GOT3 (cell line): ENCODE data around the gene WDR46.

ENCODE experiments used
- DNase-seq: peaks from one replicate; lab custom pipeline; 2025; ENCODE audit warnings: mixed read lengths; lab: John Stamatoyannopoulos, UW

The WDR46 gene, protein sequence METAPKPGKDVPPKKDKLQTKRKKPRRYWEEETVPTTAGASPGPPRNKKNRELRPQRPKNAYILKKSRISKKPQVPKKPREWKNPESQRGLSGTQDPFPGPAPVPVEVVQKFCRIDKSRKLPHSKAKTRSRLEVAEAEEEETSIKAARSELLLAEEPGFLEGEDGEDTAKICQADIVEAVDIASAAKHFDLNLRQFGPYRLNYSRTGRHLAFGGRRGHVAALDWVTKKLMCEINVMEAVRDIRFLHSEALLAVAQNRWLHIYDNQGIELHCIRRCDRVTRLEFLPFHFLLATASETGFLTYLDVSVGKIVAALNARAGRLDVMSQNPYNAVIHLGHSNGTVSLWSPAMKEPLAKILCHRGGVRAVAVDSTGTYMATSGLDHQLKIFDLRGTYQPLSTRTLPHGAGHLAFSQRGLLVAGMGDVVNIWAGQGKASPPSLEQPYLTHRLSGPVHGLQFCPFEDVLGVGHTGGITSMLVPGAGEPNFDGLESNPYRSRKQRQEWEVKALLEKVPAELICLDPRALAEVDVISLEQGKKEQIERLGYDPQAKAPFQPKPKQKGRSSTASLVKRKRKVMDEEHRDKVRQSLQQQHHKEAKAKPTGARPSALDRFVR

DNA sequence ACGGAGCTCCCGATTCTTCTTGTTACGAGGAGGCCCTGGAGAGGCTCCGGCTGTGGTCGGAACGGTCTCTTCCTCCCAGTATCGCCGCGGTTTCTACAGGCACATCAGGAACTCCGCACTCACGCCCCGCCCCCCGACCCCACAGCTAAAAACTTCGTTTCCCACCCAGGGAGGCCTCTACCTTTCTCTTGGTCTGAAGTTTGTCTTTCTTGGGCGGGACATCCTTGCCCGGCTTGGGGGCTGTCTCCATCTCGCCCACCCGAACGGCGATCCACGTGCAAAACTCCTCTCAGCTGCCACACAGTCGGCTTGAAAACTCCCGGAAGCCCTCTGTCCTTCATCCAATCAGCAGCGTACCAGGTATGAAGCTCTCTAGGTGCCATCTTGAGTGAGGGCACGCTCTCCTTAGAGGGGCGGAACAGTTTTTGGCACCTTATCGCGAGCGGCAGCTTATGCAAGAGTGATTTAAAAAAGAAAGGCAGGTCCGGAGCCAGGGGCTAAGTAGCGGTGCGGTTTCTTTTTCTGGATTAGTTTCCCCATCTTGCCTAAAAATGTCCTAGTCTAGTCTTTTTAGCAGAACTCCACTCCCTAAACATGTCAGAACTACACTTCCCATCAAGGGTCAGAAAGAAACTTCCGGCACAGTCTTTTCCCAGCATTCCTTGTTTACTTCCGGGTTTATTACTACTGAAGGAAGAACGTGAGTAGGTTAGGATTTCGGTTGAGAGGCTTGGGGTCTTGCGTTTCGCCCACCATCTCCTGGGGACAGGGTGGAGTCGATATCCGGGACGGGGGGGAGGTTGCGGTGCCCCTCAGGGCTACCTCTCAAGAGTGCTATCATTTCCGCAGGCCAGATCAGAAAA, at the start of gene WDR46, which contains the start of gene PFDN6:
WDR46 (minus strand) TSS at position 319 of the 863 bp plus-strand sequence; CDS start at position 250, 69 bp downstream.
PFDN6 (plus strand) TSS at position 681 of the 863 bp plus-strand sequence. CDS start 256 bp downstream, outside the sequence.
- DNase-seq: peak; percentile 46

DNA sequence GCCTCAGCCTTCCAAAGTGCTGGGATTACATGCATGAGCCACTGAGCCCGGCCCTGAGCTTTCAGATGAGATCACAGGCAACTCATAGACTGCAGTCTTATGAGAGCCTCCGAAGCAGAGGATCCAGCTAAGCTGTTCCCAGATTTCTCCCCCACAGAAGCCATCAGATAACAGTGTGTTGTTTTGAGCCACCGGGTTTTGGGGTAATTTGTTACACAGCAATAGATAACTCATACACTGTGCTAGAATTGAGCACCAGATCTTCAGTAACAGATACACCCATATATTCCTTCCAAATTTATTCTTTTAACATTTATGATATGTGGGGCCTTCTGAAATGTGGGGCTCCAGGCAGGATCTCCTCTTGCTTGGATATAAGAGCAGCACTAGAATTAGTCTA, 47.5 kb upstream of the WDR46 start:
- DNase-seq: no peak

- no peak for DNase-seq
Observed at GRCh38 chr6:33335916-33336315, 46.9 kb upstream of the WDR46 start.

GRCh38 chr6:33333666-33334065, 44.6 kb upstream of the WDR46 start:
- no peak for DNase-seq

GRCh38 chr6:33330736-33331135, 41.7 kb upstream of the WDR46 start:
- no peak for DNase-seq

GRCh38 chr6:33329058-33329457, 40.0 kb upstream of the WDR46 start:
- no peak for DNase-seq

DNA sequence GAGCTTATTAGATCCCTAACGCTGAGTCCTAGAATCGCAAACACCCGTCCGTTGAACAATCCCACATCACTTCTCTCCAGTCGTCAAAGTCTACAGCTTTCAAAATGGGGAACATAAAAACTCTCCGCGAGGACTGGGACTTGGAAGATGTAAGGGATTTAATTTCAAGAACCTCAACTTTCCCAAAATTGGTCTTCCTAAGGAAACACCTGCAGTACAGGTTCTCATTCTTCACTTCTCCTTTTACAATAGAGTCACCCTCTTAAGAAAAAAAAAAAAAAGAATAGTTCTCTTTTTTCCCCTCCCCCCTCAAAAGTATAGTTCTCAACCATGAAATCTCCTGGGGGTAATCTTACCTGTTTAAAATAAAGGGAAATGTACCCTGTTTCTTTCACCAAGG, 35.1 kb upstream of the WDR46 start:
- no peak for DNase-seq

- DNase-seq: no peak
Observed at GRCh38 chr6:33323623-33323948, 34.5 kb upstream of the WDR46 start.

- DNase-seq: no peak
Observed at GRCh38 chr6:33321227-33321626, 32.2 kb upstream of the WDR46 start.

- DNase-seq: peak; percentile 39
Observed at GRCh38 chr6:33320315-33321181, 31.5 kb upstream of the WDR46 start.

DNA sequence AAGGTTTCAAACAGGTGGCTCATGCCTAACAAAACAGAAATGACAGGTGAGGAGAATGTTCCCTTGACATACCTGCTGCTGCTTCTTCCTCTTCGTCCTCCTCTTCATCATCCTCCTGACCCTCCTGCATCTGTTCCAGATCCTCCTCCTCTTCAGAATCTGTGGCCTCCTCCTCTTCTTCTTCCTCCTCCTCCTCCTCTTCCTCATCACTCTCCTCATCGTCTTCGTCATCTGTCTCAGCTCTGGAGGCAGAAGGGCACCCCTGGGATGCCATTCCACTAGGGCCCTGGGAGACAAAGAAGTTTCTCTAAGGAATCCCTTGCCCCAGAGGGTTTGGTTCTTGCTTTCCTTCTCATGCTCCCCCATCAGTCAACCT, 30.9 kb upstream of the WDR46 start:
- no peak for DNase-seq

DNA sequence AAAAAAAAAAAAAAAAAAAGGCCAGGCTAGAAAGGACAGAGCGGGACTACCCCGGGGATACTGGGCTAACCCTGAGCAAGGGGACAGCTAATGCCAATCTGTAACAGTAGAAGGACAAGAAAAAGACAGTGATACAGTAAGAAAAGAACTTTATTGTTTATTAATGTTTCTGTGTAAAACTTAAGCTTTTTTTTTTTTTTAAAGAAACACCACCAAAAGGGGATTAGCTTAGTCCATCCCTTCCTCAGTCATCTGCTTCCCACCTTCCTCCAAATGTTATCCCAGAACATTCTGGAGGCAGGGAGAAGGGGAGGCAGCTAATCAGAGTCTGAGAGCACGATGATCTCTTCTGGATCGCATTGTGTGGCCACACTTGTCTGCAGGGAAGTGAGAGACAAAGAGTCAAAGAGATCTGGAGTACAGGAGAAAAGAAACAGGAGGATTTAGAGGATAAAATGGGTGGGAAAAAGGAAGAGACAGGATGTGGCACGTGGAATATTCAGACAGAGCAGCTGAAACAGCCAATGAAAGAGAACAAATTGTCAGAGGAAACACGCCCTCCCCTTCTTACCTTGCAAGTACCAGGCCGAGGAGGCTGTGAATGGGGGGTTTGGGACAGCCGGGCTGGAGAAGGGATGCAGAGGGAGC, 29.5 kb upstream of the WDR46 start:
- DNase-seq: no peak

DNA sequence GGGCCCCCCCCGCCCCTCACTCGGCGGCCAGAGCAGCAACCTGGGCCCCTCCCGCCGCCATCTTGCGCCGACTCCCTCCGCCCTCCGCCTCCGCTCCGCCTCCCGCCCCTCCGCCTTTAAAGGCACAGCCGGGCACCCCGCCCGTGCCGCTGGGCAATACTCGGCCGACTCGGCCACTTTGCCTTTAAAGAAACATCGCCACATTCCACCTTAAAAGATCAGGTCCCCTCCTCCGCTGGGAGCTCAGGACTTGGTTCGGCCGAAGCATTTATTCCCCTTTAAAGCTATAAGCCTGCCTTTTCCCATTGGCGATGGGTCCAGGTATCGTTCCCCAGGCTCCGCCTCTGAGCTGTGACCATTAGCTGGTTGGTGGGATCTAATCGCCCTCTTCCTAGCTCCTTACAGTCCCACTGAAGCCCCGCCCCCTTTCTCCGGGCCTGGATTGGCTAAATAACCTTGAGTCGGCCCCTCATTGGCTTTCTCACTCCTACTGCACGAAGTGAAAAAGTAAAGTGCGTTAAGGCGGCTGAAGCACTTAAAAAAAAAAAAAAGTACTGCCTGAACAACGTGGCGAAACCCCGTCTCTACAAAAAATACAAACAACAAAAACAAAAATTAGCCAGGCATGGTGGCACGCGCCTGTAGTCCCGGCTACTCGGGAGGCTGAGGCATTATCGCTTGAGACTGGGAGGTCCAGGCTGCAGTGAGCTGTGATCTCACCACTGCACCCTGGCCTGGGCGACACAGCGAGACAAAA, 28.8 kb upstream of the WDR46 start, which contains the start of gene ZBTB22:
ZBTB22 (minus strand) TSS at position 76 of the 757 bp plus-strand sequence. CDS start 828 bp downstream, outside the sequence.
- DNase-seq: peak; percentile 94

DNA sequence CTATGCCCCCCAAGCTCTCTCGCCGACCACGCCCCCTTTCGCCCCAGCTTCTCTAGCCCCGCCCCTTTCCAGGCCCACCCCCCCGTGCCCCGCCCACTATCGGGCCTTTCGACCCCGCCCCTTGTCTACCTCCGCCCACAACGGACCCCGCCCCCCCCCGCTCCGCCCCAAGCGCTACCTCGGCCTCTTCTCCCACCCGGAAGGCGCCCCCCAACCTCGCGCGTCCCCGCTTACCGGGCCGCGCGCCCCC, 28.3 kb upstream of the WDR46 start:
- DNase-seq: no peak

DNA sequence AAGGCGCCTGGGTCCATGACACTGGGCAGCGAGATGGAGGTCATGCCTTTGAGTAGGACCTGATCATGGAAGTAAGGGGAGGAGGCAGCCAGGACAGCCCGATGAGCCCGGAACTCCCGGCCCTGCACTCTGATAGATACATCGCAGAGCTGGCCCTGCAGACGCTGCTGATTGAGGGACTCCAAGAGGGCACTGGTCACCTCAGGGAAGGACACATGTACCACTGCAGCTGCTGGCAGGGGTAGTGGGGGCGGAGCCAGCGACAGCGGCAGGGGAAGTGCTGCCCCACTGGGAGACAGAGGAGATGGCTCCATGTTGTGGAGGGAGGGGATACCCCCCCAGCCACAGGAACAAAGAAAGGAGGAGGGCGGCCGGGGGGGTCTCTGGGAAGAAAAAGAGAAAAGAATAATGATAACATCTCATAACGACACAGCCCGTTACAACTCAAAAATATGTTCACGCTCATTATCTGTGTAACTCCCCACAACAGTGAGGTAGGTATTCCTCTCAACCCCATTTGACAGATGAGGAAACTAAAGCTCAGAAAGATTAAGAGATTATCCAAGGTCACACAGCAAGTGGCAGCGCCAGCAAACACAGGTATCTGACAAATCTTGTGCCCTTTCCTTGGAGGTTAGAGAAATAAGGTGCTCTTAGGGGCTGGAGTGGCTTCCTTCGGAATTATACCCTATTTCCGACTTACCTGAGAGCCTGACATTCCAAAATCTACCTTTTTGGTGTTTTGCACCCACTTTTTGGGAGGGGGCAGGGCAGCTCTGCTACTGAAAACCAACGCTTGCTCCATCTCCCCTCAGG, 27.8 kb upstream of the WDR46 start:
- no peak for DNase-seq

GRCh38 chr6:33315793-33316602, 27.0 kb upstream of the WDR46 start:
- no peak for DNase-seq

GRCh38 chr6:33314943-33315792, 26.1 kb upstream of the WDR46 start:
- DNase-seq: no peak

DNA sequence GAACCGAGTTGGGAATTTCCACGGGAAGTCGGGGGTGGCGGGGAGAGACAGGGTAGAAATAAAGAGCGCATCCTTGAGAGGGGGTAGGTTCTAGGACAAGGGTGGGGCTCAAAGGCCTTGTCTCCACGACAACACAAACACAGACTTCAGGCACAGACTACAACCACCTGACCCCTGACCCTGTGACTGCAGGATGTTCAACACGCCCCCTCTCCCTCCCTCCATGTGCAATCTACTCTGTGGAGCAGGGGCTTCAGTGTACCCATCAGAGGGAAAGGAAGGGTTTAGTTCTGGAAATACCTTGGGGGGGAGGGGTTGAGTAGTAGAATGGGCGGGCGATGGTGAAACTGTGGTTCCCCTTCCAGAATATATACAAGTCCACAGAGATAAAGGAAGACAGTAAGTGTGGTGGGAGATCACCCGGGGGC, 25.5 kb upstream of the WDR46 start:
- DNase-seq: peak; percentile 22
